NB4 (cell line): Measurements from ENCODE around the gene LGI4.

Source experiments
- CTCF ChIP-seq: IDR thresholded peaks from one replicate; pipeline ENCODE4 v1.5.1; 2012; ENCODE audit warnings: low read depth, low read length
- MAX ChIP-seq: IDR thresholded peaks from 2 replicates; pipeline ENCODE4 v1.6.1; 2011; ENCODE audit warnings: low read depth, low read length
- MYC ChIP-seq: IDR thresholded peaks from 2 replicates; pipeline ENCODE4 v1.6.1; 2011; ENCODE audit warnings: low read depth, low read length
- POLR2A ChIP-seq: IDR thresholded peaks from 2 replicates; pipeline ENCODE4 v1.6.1; 2011; ENCODE audit warnings: mild to moderate bottlenecking; ENCODE audit not compliant: insufficient read length; ENCODE audit errors: extremely low read depth

GRCh38 chr19:35086455-35086854 lies 48.4 kb downstream of the LGI4 start:
- TF ChIP-seq POLR2A (no peak), CTCF (no peak), MYC (no peak), MAX (no peak)
